RWPE2 (cell line): ENCODE measurements around the gene CERS6.
A peak's percentile ranks its signal among the peaks of the same experiment; 100 is the strongest.
"Not testable (repeated sequence)": the region's sequence is repeated elsewhere in the genome, so short reads cannot be mapped to it uniquely, and the experiment has no call there.

Source experiments
- ATAC-seq: fragments of 200-7000 bp; cut with Tn5 transposase; 3 replicates; pipeline ENCODE4 v1.9.1; 2021; ENCODE audit warnings: low read depth
- DNase-seq: peaks from one replicate; pipeline ENCODE4 v3.0.0-alpha.2; 2020; ENCODE audit warnings: low spot score
- H3K27ac ChIP-seq: fragments of 450-650 bp; 2 replicates; pipeline ENCODE4 v1.5.1; 2017; ENCODE audit warnings: mild to moderate bottlenecking; ENCODE audit not compliant: poor library complexity, severe bottlenecking
- H3K27me3 ChIP-seq: fragments of 250-450 bp; sonication (Bioruptor Pico); 2 replicates; pipeline ENCODE4 v1.5.1; 2021; ENCODE audit warnings: mild to moderate bottlenecking, moderate library complexity; ENCODE audit not compliant: insufficient read depth, poor library complexity, severe bottlenecking
- H3K36me3 ChIP-seq: fragments of 250-450 bp; sonication (Bioruptor Pico); 2 replicates; pipeline ENCODE4 v1.5.1; 2020; ENCODE audit warnings: low read depth, mild to moderate bottlenecking, moderate library complexity
- H3K4me1 ChIP-seq: fragments of 250-450 bp; sonication (Bioruptor Pico); 2 replicates; pipeline ENCODE4 v1.5.1; 2021; ENCODE audit warnings: mild to moderate bottlenecking, moderate library complexity; ENCODE audit not compliant: insufficient read depth, poor library complexity, severe bottlenecking
- H3K4me3 ChIP-seq: fragments of 250-450 bp; sonication (Bioruptor Pico); 2 replicates; pipeline ENCODE4 v1.5.1; 2021; ENCODE audit warnings: mild to moderate bottlenecking, moderate library complexity; ENCODE audit not compliant: severe bottlenecking
- H3K9me3 ChIP-seq: fragments of 250-450 bp; sonication (Bioruptor Pico); 2 replicates; pipeline ENCODE4 v1.5.1; 2021; ENCODE audit warnings: mild to moderate bottlenecking, moderate library complexity; ENCODE audit not compliant: severe bottlenecking
- TF ChIP-seq, protein P1 (sequence below): fragments of 450-650 bp; IDR thresholded peaks from one replicate; pipeline ENCODE4 v1.5.1; 2017; ENCODE audit warnings: mild to moderate bottlenecking, moderate library complexity; ENCODE audit not compliant: poor library complexity, severe bottlenecking

CERS6 gene

DNA sequence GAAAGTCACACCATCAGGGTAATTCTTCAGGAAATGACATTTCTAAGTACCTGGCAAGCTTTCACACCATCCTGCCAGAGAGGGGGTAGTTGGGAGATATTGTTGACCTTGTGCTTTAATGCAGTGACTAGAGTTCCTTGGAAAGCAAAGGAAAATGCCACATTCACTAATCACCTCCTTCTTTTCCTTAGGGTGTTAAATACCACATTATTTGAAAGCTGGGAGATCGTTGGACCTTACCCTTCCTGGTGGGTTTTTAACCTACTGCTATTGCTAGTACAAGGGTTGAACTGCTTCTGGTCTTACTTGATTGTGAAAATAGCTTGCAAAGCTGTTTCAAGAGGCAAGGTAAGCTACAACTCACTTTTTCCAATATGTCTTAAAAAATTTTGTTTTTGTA lies 309.3 kb downstream of the CERS6 start:
- TF ChIP-seq, protein P1, sequence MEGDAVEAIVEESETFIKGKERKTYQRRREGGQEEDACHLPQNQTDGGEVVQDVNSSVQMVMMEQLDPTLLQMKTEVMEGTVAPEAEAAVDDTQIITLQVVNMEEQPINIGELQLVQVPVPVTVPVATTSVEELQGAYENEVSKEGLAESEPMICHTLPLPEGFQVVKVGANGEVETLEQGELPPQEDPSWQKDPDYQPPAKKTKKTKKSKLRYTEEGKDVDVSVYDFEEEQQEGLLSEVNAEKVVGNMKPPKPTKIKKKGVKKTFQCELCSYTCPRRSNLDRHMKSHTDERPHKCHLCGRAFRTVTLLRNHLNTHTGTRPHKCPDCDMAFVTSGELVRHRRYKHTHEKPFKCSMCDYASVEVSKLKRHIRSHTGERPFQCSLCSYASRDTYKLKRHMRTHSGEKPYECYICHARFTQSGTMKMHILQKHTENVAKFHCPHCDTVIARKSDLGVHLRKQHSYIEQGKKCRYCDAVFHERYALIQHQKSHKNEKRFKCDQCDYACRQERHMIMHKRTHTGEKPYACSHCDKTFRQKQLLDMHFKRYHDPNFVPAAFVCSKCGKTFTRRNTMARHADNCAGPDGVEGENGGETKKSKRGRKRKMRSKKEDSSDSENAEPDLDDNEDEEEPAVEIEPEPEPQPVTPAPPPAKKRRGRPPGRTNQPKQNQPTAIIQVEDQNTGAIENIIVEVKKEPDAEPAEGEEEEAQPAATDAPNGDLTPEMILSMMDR, result no peak
- Histone ChIP-seq H3K27me3 (no peaks in the 10 kb centered on the region), H3K9me3 (no peaks in the 10 kb centered on the region), H3K36me3 (peaks cover 7% of the 10 kb centered on the region), H3K27ac (no peak overlapping the region), H3K4me1 (peaks cover 3% of the 10 kb centered on the region), H3K4me3 (no peak overlapping the region)
- no peak for ATAC-seq
- no peak for DNase-seq

GRCh38 chr2:168766600-168766999 lies 310.5 kb downstream of the CERS6 start:
- Histone ChIP-seq H3K9me3 (no peaks in the 10 kb centered on the region), H3K4me3 (no peak overlapping the region), H3K27me3 (no peaks in the 10 kb centered on the region), H3K36me3 (peaks cover 13% of the 10 kb centered on the region), H3K4me1 (peaks cover 3% of the 10 kb centered on the region), H3K27ac (no peak overlapping the region)
- DNase-seq (no peak), ATAC-seq (peak; percentile 59; the same call in 2 of the 3 replicates)
- TF ChIP-seq, protein P1, result no peak

- TF ChIP-seq, protein P1, result no peak
- Histone ChIP-seq H3K4me1 (peaks cover 3% of the 10 kb centered on the region), H3K4me3 (no peak overlapping the region), H3K27me3 (no peaks in the 10 kb centered on the region), H3K36me3 (peaks cover 13% of the 10 kb centered on the region), H3K27ac (no peak overlapping the region), H3K9me3 (no peaks in the 10 kb centered on the region)
- DNase-seq (no peak), ATAC-seq (no peak)
Observed at GRCh38 chr2:168767258-168767657, 311.2 kb downstream of the CERS6 start.

DNA sequence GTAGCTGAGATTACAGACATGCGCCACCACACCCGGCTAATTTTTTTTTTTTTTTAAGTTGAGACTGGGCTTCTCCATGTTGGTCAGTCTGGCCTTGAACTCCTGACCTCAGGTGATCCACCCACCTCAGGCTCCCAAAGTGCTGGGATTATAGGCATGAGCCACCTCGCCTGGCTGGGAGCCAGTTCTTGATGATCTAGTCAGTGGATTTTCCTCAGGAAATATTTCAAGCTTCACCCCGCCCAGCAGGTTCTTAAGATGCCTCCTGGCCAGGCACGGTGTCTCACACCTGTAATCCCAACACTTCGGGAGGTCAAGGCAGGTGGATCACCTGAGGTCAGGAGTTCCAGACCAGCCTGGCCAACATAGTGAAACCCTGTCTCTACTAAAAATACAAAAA lies 312.3 kb downstream of the CERS6 start:
- not testable (repeated sequence) for DNase-seq, ATAC-seq, H3K4me1 ChIP-seq, H3K27me3 ChIP-seq, H3K4me3 ChIP-seq, H3K27ac ChIP-seq, H3K9me3 ChIP-seq
- peaks cover 13% of the 10 kb centered on the region for H3K36me3 ChIP-seq

GRCh38 chr2:168770796-168771195 lies 314.7 kb downstream of the CERS6 start:
- Histone ChIP-seq H3K9me3 (no peaks in the 10 kb centered on the region), H3K4me1 (peaks cover 1% of the 10 kb centered on the region), H3K4me3 (no peak overlapping the region), H3K27ac (no peak overlapping the region), H3K36me3 (peaks cover 12% of the 10 kb centered on the region), H3K27me3 (no peaks in the 10 kb centered on the region)
- ATAC-seq (no peak), DNase-seq (no peak)
- TF ChIP-seq, protein P1, result no peak
